C4-2B (cell line): ENCODE measurements around the gene MAP6.

Experiments used
- ZFX ChIP-seq: fragments of 450-650 bp; IDR thresholded peaks from 2 replicates; pipeline ENCODE4 v1.6.1; 2017
- TF ChIP-seq, protein P1 (sequence below): fragments of 450-650 bp; conservative IDR thresholded peaks from 2 replicates; pipeline ENCODE4 v1.5.1; 2017; ENCODE audit warnings: mild to moderate bottlenecking

DNA sequence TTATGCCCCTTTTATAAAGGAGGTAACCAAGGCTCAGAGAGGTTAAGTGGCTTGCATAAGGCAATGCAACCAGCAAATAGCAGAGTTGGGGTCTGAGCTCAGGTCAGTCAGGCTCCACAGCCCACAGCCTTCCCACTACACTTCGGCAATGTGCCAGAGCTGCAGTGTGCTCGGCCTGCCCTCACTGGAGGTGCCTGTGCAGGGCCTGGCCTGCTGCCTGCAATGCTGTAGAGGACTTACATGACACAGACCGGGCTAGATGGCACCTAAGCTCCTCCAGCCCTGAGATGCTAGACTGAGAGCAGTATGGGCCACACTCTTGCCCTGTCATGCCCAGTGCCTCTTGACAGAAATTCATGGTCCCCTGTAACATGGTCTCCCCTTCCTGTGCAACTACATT lies 57.0 kb downstream of the MAP6 start:
- TF ChIP-seq, protein P1, sequence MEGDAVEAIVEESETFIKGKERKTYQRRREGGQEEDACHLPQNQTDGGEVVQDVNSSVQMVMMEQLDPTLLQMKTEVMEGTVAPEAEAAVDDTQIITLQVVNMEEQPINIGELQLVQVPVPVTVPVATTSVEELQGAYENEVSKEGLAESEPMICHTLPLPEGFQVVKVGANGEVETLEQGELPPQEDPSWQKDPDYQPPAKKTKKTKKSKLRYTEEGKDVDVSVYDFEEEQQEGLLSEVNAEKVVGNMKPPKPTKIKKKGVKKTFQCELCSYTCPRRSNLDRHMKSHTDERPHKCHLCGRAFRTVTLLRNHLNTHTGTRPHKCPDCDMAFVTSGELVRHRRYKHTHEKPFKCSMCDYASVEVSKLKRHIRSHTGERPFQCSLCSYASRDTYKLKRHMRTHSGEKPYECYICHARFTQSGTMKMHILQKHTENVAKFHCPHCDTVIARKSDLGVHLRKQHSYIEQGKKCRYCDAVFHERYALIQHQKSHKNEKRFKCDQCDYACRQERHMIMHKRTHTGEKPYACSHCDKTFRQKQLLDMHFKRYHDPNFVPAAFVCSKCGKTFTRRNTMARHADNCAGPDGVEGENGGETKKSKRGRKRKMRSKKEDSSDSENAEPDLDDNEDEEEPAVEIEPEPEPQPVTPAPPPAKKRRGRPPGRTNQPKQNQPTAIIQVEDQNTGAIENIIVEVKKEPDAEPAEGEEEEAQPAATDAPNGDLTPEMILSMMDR = no peak
- no peak for TF ChIP-seq ZFX
